Lung microvascular endothelial cell (primary cell): ENCODE measurements around the gene PRKCZ. TPM values are rescaled to one million over a fixed set of nuclear protein-coding genes. Genes with fewer than 3 reads are reported as not detected.

Experiments used
- DNase-seq, 2 donors: peaks; one replicate each; pipeline versions ENCODE4 v3.0.0 to v3.0.0-alpha.2; 2010; ENCODE audit warnings: low read depth in 2 of 2
- total RNA-seq: library from RNA; depleted of rRNA; stranded (reverse); fragments of >200 nt; gene quantifications from 2 replicates; pipeline ENCODE4 v1.2.1, GENCODE V29; 2014

Gene PRKCZ
- total RNA-seq, 1 donor from 2014 or later = 29.8 TPM

- no peak for DNase-seq
Measured at GRCh38 chr1:2100780-2101108, 50.5 kb downstream of the PRKCZ start.

DNA sequence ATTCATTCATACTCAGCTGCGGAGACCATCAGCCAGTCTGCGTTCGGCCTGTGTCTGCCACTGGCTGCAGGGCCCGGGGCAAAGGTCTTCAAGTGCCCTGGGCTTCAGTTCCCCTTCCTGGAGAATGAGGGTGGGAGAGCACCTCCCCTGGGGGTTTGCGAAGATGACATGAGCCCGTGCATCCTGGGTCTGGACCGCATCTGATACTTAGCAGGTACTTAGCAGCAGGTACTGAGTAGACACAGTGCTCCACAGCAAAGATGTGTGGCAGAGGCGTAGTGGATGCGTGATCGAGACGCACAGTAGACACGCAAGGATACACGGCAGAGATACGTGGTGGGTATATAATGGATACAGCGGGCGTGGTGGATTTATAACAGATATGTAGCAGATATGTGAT, 51.3 kb downstream of the PRKCZ start:
- DNase-seq = no peak

GRCh38 chr1:2101946-2102345, 51.7 kb downstream of the PRKCZ start:
- DNase-seq = no peak

GRCh38 chr1:2102753-2103152, 52.5 kb downstream of the PRKCZ start:
- DNase-seq = no peak

DNA sequence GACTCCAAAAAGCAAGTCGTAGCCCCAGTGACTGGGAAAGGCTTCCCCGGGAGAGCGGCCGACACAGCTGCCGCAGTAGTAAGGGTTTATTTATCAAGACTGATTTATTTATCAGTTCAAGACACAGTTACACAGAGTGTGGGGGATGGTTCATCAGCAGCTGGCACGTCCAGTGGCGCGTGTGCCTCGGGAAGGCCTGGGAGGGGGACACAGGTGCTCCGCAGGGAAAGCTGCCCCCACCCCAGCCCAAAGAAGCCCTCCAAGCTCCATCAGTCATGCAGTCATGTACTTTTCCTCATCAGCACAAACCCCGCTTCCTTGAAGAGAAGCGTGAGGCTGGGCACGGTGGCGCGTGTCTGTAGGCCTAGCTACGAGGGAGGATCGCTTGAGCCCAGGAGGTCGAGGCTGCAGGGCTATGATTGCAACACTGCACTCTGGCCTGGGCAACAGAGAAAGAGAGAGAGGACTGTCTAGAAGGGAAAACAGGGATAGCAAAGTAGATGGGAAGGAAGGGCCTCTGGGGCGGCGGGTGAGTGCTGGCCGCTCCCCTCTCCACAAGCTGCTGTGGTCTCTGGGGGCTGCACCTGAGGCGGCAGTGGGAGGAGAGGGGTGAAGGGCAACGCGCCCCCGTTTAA, 53.2 kb downstream of the PRKCZ start:
- no peak for DNase-seq

DNA sequence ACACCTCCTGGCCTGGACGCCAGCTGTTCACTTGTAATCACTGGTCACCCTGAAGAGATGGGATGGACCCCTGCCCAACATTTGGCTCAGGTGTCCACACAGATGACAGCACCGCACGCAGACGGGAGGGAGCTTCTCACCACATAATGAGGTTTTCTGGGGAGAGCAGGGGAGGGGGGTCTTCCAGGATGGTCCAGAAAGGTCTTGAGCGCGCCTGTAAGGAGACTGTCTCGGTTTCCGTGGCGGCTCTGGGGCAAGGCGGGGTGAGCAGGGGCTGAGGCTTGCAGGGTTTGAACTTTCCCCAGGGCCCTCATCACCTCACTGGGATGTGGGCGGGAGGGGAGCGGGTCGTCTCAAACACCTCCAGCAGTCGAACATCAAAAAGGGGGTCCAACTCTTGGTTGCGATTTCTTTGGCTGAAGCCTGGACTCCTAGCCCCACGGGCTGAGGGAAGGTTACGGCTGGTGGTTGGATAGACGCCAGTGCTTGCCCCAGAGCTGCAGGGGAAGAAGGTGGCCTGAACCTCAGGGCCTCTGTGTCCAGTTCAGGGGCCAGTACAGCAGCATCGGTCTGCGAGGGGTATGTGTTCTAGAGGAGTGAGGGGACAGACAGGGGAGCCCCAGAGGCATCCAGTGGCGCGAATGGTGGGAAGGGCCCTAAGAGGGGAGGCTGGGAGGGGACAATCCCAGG, 53.8 kb downstream of the PRKCZ start:
- no peak for DNase-seq

GRCh38 chr1:2104621-2105427, 54.6 kb downstream of the PRKCZ start:
- no peak for DNase-seq

GRCh38 chr1:2105781-2106524, 55.7 kb downstream of the PRKCZ start:
- no peak for DNase-seq

- no peak for DNase-seq
Measured at GRCh38 chr1:2106659-2107405, 56.6 kb downstream of the PRKCZ start.

DNA sequence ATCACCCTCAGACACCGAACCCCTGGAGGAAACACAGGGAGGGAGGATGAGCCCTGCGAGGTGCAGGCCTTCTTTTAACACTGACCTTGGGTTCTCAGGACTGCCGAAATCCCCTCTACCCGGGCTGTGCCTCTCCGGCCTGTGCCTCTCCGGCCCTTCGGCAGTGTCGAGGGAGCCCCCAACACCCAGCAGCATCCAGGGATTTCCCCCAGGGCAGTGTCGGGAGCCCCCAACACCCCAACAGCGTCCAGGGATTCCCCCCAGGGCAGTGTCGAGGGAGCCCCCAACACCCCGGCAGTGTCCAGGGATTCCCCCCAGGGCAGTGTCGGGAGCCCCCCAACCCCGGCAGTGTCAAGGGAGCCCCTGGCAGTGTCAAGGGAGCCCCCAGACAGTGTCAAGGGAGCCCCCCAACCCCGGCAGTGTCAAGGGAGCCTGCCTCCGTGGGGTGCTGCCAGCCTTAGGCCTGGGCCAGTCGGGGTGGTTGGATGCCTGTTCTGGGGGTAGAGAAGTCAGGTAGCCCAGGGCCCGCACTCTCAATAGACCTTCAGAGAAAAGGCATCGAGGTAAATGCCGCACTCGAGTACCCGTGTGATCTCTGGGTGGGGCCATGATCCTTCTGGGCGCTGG, 57.5 kb downstream of the PRKCZ start:
- no peak for DNase-seq

GRCh38 chr1:2108213-2108876, 58.1 kb downstream of the PRKCZ start:
- DNase-seq = peak; percentile 38 to 45

DNA sequence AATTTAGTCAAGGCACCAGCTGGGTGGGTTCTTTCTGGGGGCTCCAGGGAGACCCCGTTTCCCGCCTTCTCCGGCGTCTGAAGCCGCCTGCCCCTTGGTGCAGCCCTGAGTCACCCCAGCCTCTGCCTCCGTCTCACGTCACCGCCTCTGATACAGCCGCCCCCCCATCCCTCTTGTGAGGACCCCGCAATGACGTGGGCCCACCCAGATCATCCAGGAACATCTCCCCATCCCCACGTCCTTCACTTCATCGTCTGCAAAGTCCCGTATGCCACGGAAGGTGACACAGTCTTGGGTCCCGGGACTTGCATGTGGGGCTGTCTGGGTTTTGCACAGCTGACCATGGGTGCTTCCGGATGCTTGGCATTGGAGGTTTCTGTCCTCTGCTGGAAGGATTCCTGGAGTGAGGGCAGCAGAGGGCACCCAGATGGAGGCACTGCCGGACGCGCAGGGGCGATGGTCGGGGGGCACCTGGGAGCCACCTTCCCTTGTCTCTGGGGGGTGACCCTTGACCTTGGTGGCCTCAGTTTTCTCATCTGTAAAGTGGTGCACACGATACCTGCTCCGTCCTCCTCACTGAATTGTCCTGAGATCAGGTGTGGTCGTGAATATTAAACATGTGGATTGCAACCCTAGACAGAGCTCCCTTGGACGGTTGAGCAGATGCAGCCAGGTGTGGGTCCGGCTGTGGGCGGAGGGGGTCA, 58.8 kb downstream of the PRKCZ start:
- DNase-seq = no peak

DNA sequence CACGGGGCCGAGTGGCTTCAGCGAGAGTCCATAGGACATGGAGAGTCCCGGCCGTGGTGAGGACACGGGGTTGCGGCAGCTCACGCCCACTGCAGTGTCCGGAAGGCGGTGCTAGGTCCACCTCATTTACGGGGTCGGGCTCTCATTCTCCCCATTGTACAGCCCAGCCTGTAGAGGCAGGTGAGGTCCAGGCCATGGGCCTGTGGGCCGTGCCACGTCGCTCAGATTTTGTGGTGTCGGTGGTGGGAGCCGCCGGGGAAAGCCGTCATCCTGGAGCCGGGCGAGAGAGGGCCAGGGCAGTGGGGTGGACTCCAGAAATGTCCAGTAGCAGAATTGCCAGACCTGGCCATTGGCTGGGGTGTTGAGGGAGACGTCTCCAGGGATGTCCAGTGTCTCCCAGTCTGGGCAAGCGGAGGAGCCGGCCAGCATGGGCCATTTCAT, 59.4 kb downstream of the PRKCZ start:
- DNase-seq = no peak

- no peak for DNase-seq
Measured at GRCh38 chr1:2110191-2110737, 60.1 kb downstream of the PRKCZ start.

DNA sequence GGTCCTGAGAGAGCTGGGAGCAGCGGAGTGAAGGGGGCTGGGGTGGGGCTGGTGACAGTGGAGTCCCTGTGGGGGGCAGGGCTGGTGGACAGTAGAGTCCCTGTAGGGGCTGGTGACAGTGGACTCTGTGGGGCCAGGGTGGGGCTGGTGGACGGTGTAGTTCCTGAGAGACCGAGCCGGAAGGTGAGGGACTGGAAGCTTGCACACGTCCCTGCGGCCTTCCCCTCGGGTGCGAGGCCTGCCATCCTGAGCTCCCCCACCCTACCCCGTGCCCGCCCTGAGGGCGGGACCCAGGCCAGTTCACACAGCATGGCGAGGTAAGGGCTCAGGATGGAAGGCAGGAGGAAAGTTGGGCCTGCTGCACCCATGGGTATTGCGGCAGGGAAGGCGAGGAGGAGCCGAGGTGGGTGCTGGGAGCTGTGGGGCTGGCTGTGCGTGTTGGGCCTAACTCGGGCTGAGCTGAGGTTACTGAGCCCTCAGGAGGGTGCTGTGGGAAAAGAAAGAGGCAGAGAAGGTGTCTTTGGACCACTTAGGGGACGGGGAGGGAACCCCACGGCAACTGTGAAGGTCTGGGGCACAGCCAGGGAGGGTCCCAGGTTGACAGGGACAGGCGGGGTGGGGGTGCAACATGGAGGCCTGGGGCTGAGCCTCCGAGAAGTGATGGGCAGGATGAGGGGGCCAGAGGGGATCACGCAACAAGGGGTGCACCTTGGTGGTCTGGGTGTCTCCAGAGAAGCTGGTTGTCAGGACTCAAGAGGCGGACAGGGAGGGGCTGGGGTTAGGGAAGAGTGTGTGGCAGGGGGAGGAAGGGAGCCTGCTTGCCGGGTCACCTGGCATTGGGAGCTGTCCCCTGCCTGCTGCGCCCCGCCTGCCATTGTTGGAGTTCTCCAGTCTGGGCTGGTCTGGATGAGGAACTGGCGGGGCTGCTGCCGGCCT, 60.8 kb downstream of the PRKCZ start:
- DNase-seq = no peak

- DNase-seq = no peak
Measured at GRCh38 chr1:2111674-2112035, 61.4 kb downstream of the PRKCZ start.

DNA sequence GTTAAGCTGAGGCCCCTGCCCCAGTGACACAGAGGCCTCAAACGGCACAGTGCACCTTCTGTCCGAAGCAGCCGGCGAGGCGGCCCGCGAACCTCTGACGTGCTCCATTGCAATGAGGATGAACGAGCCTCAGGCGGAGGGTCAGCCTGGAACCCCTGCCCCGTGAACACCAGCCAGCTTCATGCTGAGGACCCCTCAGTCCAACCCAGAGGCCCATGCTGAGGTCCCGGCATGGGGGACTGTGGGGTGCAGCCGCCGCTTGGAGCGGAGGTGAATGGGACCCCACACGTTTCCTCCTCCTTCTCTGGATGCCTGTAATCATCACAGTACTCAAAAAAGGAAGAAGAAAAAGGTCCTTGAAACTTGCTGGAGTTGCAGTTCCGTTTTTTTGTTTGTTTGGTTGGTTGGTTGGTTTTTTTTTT, 62.1 kb downstream of the PRKCZ start:
- no peak for DNase-seq

GRCh38 chr1:2113620-2114135, 63.5 kb downstream of the PRKCZ start:
- DNase-seq = no peak
